ENCODE data around the gene MPPED1.

MPPED1 gene

GRCh38 chr22:43476751-43477725 lies 65.2 kb downstream of the MPPED1 start:
- no peak for DNase-seq (ENCODE audit: low read depth)

- DNase-seq (ENCODE audit: low read depth), result no peak
Measured at GRCh38 chr22:43477966-43478365, 66.2 kb downstream of the MPPED1 start.

- no peak for DNase-seq (ENCODE audit: low read depth)
Measured at GRCh38 chr22:43478621-43479300, 66.9 kb downstream of the MPPED1 start.

GRCh38 chr22:43479301-43479950 lies 67.6 kb downstream of the MPPED1 start:
- no peak for DNase-seq (ENCODE audit: low read depth)

- DNase-seq (ENCODE audit: low read depth), result no peak
Measured at GRCh38 chr22:43479962-43480361, 68.1 kb downstream of the MPPED1 start.

- no peak for DNase-seq (ENCODE audit: low read depth)
Measured at GRCh38 chr22:43481568-43482317, 69.9 kb downstream of the MPPED1 start.

- no peak for DNase-seq (ENCODE audit: low read depth)
Measured at GRCh38 chr22:43482318-43482625, 70.5 kb downstream of the MPPED1 start.

GRCh38 chr22:43483266-43483665 lies 71.5 kb downstream of the MPPED1 start:
- DNase-seq (ENCODE audit: low read depth), result no peak

GRCh38 chr22:43483669-43484068 lies 71.9 kb downstream of the MPPED1 start:
- no peak for DNase-seq (ENCODE audit: low read depth)

GRCh38 chr22:43484227-43484626 lies 72.4 kb downstream of the MPPED1 start:
- DNase-seq (ENCODE audit: low read depth), result no peak

GRCh38 chr22:43485502-43486089 lies 73.8 kb downstream of the MPPED1 start:
- DNase-seq (ENCODE audit: low read depth), result no peak

- no peak for DNase-seq (ENCODE audit: low read depth)
Measured at GRCh38 chr22:43487311-43488030, 75.7 kb downstream of the MPPED1 start.

GRCh38 chr22:43488031-43488866 lies 76.4 kb downstream of the MPPED1 start:
- DNase-seq (ENCODE audit: low read depth), result no peak

GRCh38 chr22:43488937-43489336 lies 77.1 kb downstream of the MPPED1 start:
- DNase-seq (ENCODE audit: low read depth), result no peak

- DNase-seq (ENCODE audit: low read depth), result no peak
Measured at GRCh38 chr22:43490311-43490710, 78.5 kb downstream of the MPPED1 start.

- no peak for DNase-seq (ENCODE audit: low read depth)
Measured at GRCh38 chr22:43491177-43491576, 79.4 kb downstream of the MPPED1 start.

- DNase-seq (ENCODE audit: low read depth), result no peak
Measured at GRCh38 chr22:43491737-43492136, 79.9 kb downstream of the MPPED1 start.

GRCh38 chr22:43493297-43493696 lies 81.5 kb downstream of the MPPED1 start:
- DNase-seq (ENCODE audit: low read depth), result no peak

- no peak for DNase-seq (ENCODE audit: low read depth)
Measured at GRCh38 chr22:43497956-43498855, 86.4 kb downstream of the MPPED1 start.

Measured in T-helper 22 cell (primary cell).